ENCODE data around the gene POLR3A.

POLR3A gene

DNA sequence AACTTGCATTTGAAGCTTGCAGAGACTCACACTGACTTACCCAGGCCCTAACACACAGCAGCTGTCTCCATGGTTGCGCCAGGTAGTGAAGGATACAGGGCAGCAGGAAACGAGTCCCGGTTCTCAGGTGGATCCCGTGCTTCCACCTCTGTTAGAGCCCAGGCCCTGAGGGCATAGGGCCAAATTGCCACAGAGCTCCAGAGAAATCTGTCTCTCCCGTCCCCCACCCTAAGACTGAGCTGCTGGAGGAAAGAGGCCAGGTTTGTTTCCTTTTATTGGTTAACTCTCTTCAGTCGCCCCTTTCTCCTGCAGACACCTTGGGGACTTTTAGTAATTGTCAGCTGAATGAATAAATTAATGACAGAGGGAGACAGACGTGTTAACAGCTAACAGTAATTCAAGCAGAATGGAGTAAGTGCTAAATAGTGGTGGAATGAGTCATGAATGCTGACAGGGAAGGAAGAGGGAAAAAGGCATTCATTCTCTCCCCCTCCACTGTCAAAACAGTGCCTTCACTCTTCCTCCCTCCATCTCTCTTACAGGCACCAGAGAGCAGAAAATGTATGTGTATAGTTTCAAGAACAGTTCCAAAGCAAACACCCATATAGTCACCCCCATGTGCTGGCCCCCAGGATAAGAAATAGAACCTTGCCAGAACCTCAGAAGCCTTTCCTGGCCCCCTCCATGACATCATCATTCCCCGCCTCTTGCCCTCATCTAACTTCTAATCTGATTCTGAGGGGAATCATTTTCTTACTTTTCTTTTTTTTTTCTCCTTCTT is 86.0 kb downstream of the POLR3A start:
- no peak for DNase-seq (ENCODE audit: low spot score)

DNA sequence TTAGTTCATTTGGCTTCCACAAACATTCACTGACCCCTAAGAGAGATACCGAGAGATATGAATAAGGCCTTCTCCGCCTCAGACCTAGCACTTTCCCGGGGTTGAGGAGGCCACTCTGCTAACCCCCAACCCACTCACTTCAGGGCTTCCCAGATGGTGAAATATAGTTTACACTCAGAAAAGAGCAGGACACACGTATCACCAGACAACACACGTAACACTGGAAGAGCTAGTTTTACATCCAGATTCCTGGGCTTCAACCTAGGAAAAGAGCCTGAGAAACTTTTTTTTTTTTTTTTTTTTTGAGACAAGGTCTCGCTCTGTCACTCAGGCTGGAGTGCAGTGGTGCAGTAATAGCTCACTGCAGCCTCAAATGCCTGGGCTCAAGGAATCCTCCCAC is 87.5 kb downstream of the POLR3A start:
- no peak for DNase-seq (ENCODE audit: low spot score)

DNA sequence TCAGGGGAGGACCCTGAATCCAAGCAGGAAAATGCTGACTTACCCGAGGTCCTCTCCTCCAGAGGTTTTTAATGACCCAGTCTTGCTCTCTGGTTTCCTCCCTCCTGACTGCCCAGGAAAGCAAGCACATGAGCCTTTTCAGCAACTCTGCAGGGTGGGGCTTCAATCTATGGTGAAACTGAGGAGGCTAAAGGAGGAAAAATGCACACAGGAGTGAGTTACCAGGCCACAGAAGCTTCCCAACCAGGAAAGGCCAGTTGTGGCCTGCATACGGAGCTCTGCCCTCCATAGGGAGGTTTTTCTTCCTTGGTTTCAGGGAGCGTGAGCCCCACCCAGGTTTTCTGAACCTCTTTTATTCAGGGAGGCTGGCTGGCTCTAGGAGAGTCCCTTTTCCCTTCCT is 88.7 kb downstream of the POLR3A start:
- DNase-seq (ENCODE audit: low spot score): no peak

DNA sequence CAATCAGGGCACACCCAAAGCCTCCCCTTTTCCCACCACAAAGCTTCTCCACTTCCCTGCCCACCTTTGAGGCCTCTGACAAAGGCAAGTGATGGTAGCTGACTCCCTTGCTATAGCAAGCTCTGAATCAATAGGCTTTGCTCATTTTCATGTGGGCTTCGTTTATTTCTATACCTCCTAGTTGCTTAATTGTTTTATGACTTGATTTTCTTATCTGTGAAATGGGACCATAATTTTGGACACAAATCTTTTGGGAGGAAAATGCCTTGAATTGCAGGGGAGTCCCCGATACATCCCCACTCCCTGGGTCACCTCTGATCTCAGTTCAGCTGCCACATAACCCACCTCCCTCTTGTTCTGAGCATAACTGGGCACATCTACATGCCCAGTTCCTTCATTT is 89.1 kb downstream of the POLR3A start:
- no peak for DNase-seq (ENCODE audit: low spot score)

DNA sequence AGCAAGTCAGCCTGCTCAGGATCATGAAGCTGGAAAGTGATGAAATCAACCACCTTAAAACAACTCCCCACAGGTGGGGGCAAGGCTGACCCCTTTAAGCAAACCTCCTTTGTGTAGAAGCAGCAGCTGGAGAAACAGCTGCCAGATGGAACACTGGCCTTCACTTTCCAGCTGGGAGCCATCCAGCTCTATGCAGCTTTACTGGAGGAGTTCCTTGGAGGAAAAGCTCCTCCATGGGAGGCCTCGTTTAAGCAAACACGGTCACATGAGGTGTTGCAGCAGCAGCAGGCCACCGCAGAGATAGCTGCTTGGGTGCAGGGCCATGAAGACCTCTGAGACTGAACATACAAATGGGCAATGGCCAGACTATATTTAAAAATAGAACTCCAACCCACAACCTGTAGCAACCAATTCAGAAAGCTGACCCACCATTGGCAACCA is 89.7 kb downstream of the POLR3A start:
- DNase-seq (ENCODE audit: low spot score): no peak

- no peak for DNase-seq (ENCODE audit: low spot score)
These were observed 92.4 kb downstream of the POLR3A start for GRCh38 chr10:77936697-77937567.

- no peak for DNase-seq (ENCODE audit: low spot score)
These were observed 97.1 kb downstream of the POLR3A start for GRCh38 chr10:77932016-77932715.

DNA sequence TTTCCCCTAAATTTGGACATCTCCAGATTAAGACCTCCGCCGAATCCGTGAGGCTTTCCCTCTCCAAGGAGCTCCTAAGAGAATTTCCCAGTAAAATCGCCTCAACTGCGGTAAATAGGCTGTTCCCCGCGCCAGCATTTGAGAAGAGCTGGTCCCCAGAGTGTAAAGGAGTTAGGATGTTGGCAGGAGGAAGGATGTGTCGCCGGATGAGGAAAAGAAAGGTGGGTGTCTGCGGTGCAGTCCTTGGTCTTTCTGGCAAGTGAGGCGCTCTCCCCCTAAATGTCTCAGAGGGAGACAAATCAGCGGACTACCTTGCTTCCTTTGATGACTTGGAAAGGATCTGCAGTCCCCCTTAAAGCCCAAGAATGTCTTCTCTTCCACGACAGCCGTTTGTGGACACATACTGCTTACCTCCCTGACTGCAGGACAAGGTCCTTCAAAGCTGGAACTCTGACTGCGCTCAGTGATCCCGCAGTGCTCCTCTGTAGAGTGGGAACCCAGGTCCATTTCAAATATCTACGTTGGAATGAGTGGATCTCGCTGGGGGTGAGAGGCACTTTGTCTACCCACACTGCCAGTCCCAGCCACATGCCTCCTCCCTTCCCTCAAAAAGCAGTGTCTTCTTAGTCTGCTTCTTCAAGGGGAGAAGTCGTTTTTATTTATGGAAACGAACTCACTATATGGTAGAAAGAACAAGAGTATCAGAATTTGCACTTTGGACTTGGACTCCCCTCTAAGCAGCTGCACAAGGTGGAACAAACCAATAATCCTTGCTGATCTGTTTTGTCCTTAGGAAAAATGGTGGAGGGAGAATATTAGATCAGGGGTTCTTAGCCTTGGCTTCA is 101.7 kb downstream of the POLR3A start:
- DNase-seq (ENCODE audit: low spot score): no peak

DNA sequence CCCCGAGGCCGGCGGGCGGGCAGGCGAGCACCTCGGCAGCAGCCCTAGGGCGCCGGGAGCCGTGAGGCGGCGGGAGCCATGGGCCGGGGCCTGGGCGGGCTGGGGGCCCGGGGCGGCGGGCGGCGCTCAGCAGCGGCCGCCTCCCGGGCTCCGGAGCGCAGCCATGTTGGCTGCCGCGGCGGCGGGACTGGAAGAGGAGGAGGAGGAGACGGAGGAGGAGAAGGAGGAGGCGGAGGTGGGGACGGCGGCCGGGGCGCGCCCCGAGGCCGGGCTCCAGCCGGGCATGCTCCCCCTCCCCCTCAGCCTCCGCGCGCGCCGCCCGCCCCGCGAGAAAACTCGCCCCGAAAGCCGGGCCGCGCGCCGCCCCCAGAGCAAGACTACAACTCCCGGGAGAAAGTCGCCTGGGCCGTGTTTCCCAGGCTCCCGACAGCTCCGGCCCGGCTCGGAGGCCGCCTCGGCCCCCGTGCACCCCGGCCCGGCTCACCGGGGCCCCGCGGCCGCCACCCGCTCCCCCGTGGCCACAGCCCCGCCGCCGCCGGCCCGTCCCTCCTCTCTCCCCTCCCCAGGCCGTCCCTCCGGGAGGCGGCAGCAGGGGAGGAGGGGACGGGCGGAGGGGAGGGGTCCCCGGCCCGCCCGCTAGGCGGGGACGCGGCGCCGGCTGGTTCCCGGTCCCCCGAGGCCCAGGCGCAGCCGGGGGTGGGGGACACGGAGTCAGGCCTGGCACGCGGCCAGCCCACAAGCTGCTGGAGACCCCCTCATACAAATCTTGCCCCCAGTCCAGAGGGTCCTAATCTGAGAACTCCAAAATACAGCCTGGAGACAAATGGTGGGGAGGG is 102.5 kb downstream of the POLR3A start, which contains the start of gene DLG5:
DLG5 (minus strand) TSS at position 190 of the 836 bp plus-strand sequence. CDS start 235 bp downstream, outside the sequence.
- no peak for DNase-seq (ENCODE audit: low spot score)

DNA sequence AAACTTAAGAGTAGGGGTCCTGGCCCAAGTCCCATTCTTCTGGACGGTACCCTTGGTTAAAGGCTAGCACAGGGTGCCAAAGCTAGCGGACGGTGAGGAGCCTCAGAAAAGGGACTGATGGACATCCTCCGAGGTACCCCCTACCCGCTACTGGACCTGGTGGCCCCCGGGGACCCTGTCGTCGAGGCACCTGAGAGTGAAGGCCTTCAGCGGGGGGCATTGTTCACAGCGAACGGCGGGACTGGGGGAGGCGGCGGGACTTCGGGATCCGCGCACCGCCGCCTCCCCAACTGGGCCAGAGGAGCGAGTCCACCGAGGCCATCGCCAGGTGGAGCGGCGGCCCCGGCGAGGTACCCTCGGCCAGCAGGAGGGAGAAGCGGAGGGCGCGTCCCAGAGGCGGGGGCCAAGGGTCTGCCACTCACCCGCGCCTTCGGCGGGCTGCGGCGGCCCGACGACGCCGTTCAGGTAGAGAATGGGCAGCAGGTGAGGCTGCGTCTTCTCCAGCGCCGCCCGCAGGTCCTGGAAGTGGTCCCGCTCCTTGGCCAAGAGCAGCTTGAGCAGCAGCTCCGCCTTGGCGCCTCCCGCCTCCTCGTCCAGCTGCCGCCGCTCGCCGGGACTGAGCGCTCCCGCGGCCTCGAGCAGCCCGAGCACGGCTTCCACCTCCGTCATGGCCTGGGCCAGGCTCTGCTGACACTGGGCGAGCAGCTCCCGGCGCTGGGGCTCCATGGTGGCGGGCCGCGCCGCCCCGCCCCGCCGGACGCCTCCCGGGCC is 103.3 kb downstream of the POLR3A start:
- DNase-seq (ENCODE audit: low spot score): no peak

GRCh38 chr10:77925410-77925794 is 103.9 kb downstream of the POLR3A start:
- DNase-seq (ENCODE audit: low spot score): no peak

- no peak for DNase-seq (ENCODE audit: low spot score)
These were observed 106.6 kb downstream of the POLR3A start for GRCh38 chr10:77922566-77923179.

- DNase-seq (ENCODE audit: low spot score): no peak
These were observed 107.3 kb downstream of the POLR3A start for GRCh38 chr10:77922055-77922454.

DNA sequence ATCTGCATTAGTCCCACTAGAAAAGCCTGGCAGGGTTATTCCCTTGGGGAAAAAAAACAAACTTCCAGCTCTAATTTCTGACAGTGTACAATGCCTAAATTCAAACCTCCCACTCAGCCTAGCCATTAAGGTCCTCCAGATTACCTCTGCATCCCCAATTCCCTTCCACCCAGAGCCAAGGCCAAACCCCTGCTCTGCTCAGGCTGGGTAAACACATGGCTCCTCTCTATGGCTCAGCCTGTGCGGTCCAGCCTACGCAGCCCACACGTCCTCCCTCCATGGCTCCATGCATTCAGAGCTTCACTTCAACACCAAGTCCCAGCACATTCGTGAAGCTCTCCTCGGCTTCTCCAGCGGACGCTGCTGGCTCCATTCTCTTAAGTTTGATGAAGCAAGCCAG is 107.9 kb downstream of the POLR3A start:
- DNase-seq (ENCODE audit: low spot score): no peak

DNA sequence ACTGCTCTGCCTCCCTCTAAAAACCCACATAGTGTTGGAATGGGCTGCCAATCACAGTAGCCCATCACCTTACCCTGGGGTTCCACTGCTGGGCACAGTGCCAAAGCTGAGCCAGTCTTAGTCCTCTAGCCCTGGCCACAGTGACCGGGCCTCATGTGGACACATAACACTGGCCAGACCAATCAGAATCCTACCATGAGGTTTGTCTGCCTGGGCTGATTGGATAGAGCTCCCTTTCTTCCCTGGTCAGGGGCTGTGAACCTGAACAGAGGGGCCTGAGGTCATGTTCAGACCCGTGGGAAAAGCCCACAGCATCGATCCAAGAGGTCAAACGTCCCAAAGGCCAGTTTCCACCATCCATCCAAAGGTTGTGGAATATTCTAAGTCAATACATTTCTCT is 108.8 kb downstream of the POLR3A start:
- no peak for DNase-seq (ENCODE audit: low spot score)

DNA sequence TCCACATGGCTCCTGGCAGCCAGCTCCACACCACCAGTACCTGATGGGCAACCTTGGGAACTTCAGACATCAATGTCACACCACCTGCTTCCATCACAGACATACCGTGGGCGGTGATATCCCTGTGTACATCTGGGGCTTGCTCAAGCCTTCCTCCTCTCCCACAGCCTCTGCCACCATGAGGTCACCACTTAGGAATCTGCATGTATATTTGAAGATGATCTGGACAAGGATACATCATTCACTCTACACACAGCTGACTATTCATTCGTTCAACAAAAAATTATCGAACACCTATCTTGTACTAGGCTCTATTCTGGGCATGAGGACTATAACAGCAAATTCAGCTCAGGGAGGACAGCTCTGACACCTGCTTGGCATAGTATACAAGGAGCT is 109.6 kb downstream of the POLR3A start:
- DNase-seq (ENCODE audit: low spot score): no peak

Data from hematopoietic multipotent progenitor cell treated with erythropoietin and hydrocortisone succinate and interleukin-3 and kit ligand, for 15 days (in vitro differentiated cells).